GM18526 (cell line): ENCODE measurements around the gene SLC25A36.

Experiments
- POLR2A ChIP-seq: IDR thresholded peaks from 3 replicates; pipeline ENCODE4 v1.6.1; 2011; ENCODE audit not compliant: insufficient read length; ENCODE audit errors: extremely low read depth

The SLC25A36 gene

GRCh38 chr3:141012571-141012970 lies 70.9 kb downstream of the SLC25A36 start:
- no peak for TF ChIP-seq POLR2A

GRCh38 chr3:141015481-141015880 lies 73.8 kb downstream of the SLC25A36 start:
- TF ChIP-seq POLR2A: no peak

GRCh38 chr3:141019244-141019643 lies 77.6 kb downstream of the SLC25A36 start:
- TF ChIP-seq POLR2A: no peak

- no peak for TF ChIP-seq POLR2A
These were observed 78.7 kb downstream of the SLC25A36 start for GRCh38 chr3:141020143-141020830.

- no peak for TF ChIP-seq POLR2A
These were observed 79.6 kb downstream of the SLC25A36 start for GRCh38 chr3:141021261-141021660.
